Mesendoderm (in vitro differentiated cells): ENCODE results near the gene AUH.
"Not testable (repeated sequence)": the region's sequence is repeated elsewhere in the genome, so short reads cannot be mapped to it uniquely, and the experiment has no call there.

ENCODE experiments used
- DNase-seq: peaks from one replicate; pipeline ENCODE4 v3.0.0; 2013
- H2AK5ac ChIP-seq: 2 replicates; pipeline ENCODE4 v1.6.1; 2013; ENCODE audit warnings: low read length, inconsistent platforms
- H2BK120ac ChIP-seq: 2 replicates; pipeline ENCODE4 v1.6.1; 2013; ENCODE audit warnings: low read depth, mild to moderate bottlenecking, low read length, moderate library complexity, mixed read lengths
- H2BK15ac ChIP-seq: replicated peaks from 2 replicates; pipeline ENCODE4 v1.6.1; 2013; ENCODE audit warnings: low read depth, mild to moderate bottlenecking, moderate library complexity
- H2BK5ac ChIP-seq: 2 replicates; pipeline ENCODE4 v1.6.1; 2013; ENCODE audit warnings: low read length, inconsistent platforms
- H3K18ac ChIP-seq: 2 replicates; pipeline ENCODE4 v1.6.1; 2013; ENCODE audit warnings: mild to moderate bottlenecking, low read length, mixed read lengths
- H3K23ac ChIP-seq: one replicate; pipeline ENCODE4 v1.6.1; 2013; ENCODE audit warnings: low read length
- H3K27ac ChIP-seq: 2 replicates; pipeline ENCODE4 v1.5.1; 2013; ENCODE audit warnings: low read depth, mild to moderate bottlenecking, inconsistent platforms, low read length, moderate library complexity
- H3K27me3 ChIP-seq: 2 replicates; pipeline ENCODE4 v1.6.1; 2013; ENCODE audit warnings: low read length, control low read depth, mild to moderate bottlenecking, inconsistent platforms; ENCODE audit not compliant: insufficient read depth, poor library complexity
- H3K36me3 ChIP-seq: 2 replicates; pipeline ENCODE4 v1.6.1; 2013; ENCODE audit warnings: low read length, inconsistent platforms; ENCODE audit not compliant: control insufficient read depth, insufficient read depth
- H3K4ac ChIP-seq: one replicate; pipeline ENCODE4 v1.6.1; 2013; ENCODE audit warnings: low read depth, mild to moderate bottlenecking, low read length, moderate library complexity
- H3K4me1 ChIP-seq: 2 replicates; pipeline ENCODE4 v1.6.1; 2013; ENCODE audit warnings: low read depth, low read length, inconsistent platforms; ENCODE audit not compliant: control insufficient read depth
- H3K4me2 ChIP-seq: 2 replicates; pipeline ENCODE4 v1.6.1; 2013; ENCODE audit warnings: low read length
- H3K4me3 ChIP-seq: 2 replicates; pipeline ENCODE4 v1.5.1; 2013; ENCODE audit warnings: mild to moderate bottlenecking, low read length
- H3K56ac ChIP-seq: one replicate; pipeline ENCODE4 v1.6.1; 2013; ENCODE audit warnings: low read length
- H3K79me1 ChIP-seq: 2 replicates; pipeline ENCODE4 v1.6.1; 2013; ENCODE audit warnings: low read length, inconsistent platforms
- H3K79me2 ChIP-seq: 2 replicates; pipeline ENCODE4 v1.6.1; 2013; ENCODE audit warnings: mild to moderate bottlenecking, low read length; ENCODE audit not compliant: control insufficient read depth, insufficient read depth
- H3K9ac ChIP-seq: 2 replicates; pipeline ENCODE4 v1.6.1; 2013; ENCODE audit warnings: low read length, inconsistent platforms
- H4K5ac ChIP-seq: one replicate; pipeline ENCODE4 v1.6.1; 2013; ENCODE audit warnings: low read length
- H4K8ac ChIP-seq: one replicate; pipeline ENCODE4 v1.6.1; 2013; ENCODE audit warnings: low read depth, mild to moderate bottlenecking, control low read depth, low read length, moderate library complexity
- WGBS: extraction: QIAGEN DNeasy Blood & Tissue Kit; methylation state at CpG from one replicate; pipeline ENCODE4 v1.1.7; 2013; ENCODE audit warnings: low lambda C conversion rate, missing lambda C conversion rate; ENCODE audit not compliant: insufficient coverage; ENCODE audit errors: extremely low coverage; 5-methylcytosine and 5-hydroxymethylcytosine counted together

AUH gene

DNA sequence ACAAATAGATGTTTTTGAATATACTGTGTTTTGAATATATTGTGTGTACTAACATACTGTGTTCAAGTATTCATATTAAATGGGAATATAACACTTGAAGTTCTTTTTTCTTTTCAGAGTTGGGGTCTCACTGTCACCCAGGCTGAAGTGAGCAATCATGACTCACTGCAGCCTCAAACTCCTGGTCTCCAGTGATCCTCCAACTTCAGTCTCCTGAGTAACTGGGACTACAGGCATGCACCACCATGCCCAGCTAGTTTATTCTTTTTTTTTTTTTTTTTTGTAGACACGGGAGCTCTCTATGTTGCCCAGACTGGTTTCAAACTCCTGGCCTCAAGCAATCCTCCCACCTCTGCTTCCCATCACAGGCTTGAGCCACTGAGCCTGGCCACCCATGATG is 23.2 kb upstream of the AUH start:
- no peak overlapping the region for H2BK5ac ChIP-seq
- H3K23ac ChIP-seq: no peak overlapping the region
- no peak overlapping the region for H2AK5ac ChIP-seq
- WGBS: no CpG with 5 or more reads among the region's 1 CpG
- no peaks in the 10 kb centered on the region for H3K4me1 ChIP-seq
- no peak overlapping the region for H3K18ac ChIP-seq
- no peaks in the 10 kb centered on the region for H3K79me1 ChIP-seq
- H4K8ac ChIP-seq: no peak overlapping the region
- H3K36me3 ChIP-seq: no peaks in the 10 kb centered on the region
- no peak overlapping the region for H3K27ac ChIP-seq
- no peak overlapping the region for H4K5ac ChIP-seq
- H3K4me3 ChIP-seq: no peak overlapping the region
- no peak overlapping the region for H2BK15ac ChIP-seq
- H3K4ac ChIP-seq: no peak overlapping the region
- no peak overlapping the region for H3K9ac ChIP-seq
- H3K79me2 ChIP-seq: no peaks in the 10 kb centered on the region
- DNase-seq: no peak
- H2BK120ac ChIP-seq: no peak overlapping the region
- no peak overlapping the region for H3K4me2 ChIP-seq
- H3K27me3 ChIP-seq: no peaks in the 10 kb centered on the region
- no peak overlapping the region for H3K56ac ChIP-seq

- no peaks in the 10 kb centered on the region for H3K36me3 ChIP-seq
- H2BK5ac ChIP-seq: no peak overlapping the region
- H2BK15ac ChIP-seq: no peak overlapping the region
- H3K4me1 ChIP-seq: no peaks in the 10 kb centered on the region
- H2BK120ac ChIP-seq: no peak overlapping the region
- no peak overlapping the region for H3K4me3 ChIP-seq
- H2AK5ac ChIP-seq: no peak overlapping the region
- H3K9ac ChIP-seq: no peak overlapping the region
- no peak overlapping the region for H4K8ac ChIP-seq
- H3K27ac ChIP-seq: no peak overlapping the region
- no peak overlapping the region for H4K5ac ChIP-seq
- no peak for DNase-seq
- no peak overlapping the region for H3K23ac ChIP-seq
- H3K79me2 ChIP-seq: no peaks in the 10 kb centered on the region
- no peak overlapping the region for H3K18ac ChIP-seq
- H3K79me1 ChIP-seq: no peaks in the 10 kb centered on the region
- no peaks in the 10 kb centered on the region for H3K27me3 ChIP-seq
- no peak overlapping the region for H3K4me2 ChIP-seq
- no peak overlapping the region for H3K4ac ChIP-seq
- no peak overlapping the region for H3K56ac ChIP-seq
Measured at GRCh38 chr9:91383577-91383976, 21.9 kb upstream of the AUH start.

- WGBS: no CpG with 5 or more reads among the region's 4 CpGs
- no peak for DNase-seq
Measured at GRCh38 chr9:91382298-91382697, 20.6 kb upstream of the AUH start.

GRCh38 chr9:91379426-91379825 is 17.7 kb upstream of the AUH start:
- H3K56ac ChIP-seq: no peak overlapping the region
- H2AK5ac ChIP-seq: no peak overlapping the region
- H3K18ac ChIP-seq: no peak overlapping the region
- H3K9ac ChIP-seq: no peak overlapping the region
- H4K8ac ChIP-seq: no peak overlapping the region
- H3K79me2 ChIP-seq: no peaks in the 10 kb centered on the region
- H3K4ac ChIP-seq: no peak overlapping the region
- H3K4me3 ChIP-seq: no peak overlapping the region
- no peak overlapping the region for H2BK5ac ChIP-seq
- no peak overlapping the region for H4K5ac ChIP-seq
- H3K27ac ChIP-seq: no peak overlapping the region
- H3K4me2 ChIP-seq: no peak overlapping the region
- no peak for DNase-seq
- H3K27me3 ChIP-seq: no peaks in the 10 kb centered on the region
- no peaks in the 10 kb centered on the region for H3K4me1 ChIP-seq
- no peak overlapping the region for H3K23ac ChIP-seq
- H3K79me1 ChIP-seq: no peaks in the 10 kb centered on the region
- no peaks in the 10 kb centered on the region for H3K36me3 ChIP-seq
- no peak overlapping the region for H2BK15ac ChIP-seq
- H2BK120ac ChIP-seq: no peak overlapping the region
- WGBS: no CpG with 5 or more reads among the region's 3 CpGs

More at GRCh38 chr9:91382298-91382697, 20.6 kb upstream of the AUH start:
- H4K8ac ChIP-seq: no peak overlapping the region
- no peak overlapping the region for H2BK5ac ChIP-seq
- H3K4me2 ChIP-seq: no peak overlapping the region
- no peak overlapping the region for H4K5ac ChIP-seq
- no peaks in the 10 kb centered on the region for H3K27me3 ChIP-seq
- no peaks in the 10 kb centered on the region for H3K79me2 ChIP-seq
- no peak overlapping the region for H3K9ac ChIP-seq
- H3K56ac ChIP-seq: no peak overlapping the region
- H3K18ac ChIP-seq: no peak overlapping the region
- H2BK15ac ChIP-seq: no peak overlapping the region
- no peak overlapping the region for H3K23ac ChIP-seq
- no peak overlapping the region for H2AK5ac ChIP-seq
- no peaks in the 10 kb centered on the region for H3K79me1 ChIP-seq
- H2BK120ac ChIP-seq: no peak overlapping the region
- no peak overlapping the region for H3K4ac ChIP-seq
- no peaks in the 10 kb centered on the region for H3K36me3 ChIP-seq
- no peak overlapping the region for H3K4me3 ChIP-seq
- H3K27ac ChIP-seq: no peak overlapping the region
- no peaks in the 10 kb centered on the region for H3K4me1 ChIP-seq

GRCh38 chr9:91378695-91379127 is 17.0 kb upstream of the AUH start:
- no peaks in the 10 kb centered on the region for H3K36me3 ChIP-seq
- H3K79me1 ChIP-seq: no peaks in the 10 kb centered on the region
- no peak overlapping the region for H3K18ac ChIP-seq
- H3K56ac ChIP-seq: no peak overlapping the region
- no peak overlapping the region for H3K23ac ChIP-seq
- H2BK15ac ChIP-seq: no peak overlapping the region
- no peak overlapping the region for H2AK5ac ChIP-seq
- H3K9ac ChIP-seq: no peak overlapping the region
- WGBS: no CpG with 5 or more reads among the region's 2 CpGs
- no peak overlapping the region for H3K4me3 ChIP-seq
- H2BK120ac ChIP-seq: no peak overlapping the region
- DNase-seq: peak; percentile 35
- H2BK5ac ChIP-seq: no peak overlapping the region
- H3K27ac ChIP-seq: no peak overlapping the region
- H4K5ac ChIP-seq: no peak overlapping the region
- H3K27me3 ChIP-seq: no peaks in the 10 kb centered on the region
- H3K4ac ChIP-seq: no peak overlapping the region
- no peak overlapping the region for H4K8ac ChIP-seq
- no peaks in the 10 kb centered on the region for H3K4me1 ChIP-seq
- no peak overlapping the region for H3K4me2 ChIP-seq
- no peaks in the 10 kb centered on the region for H3K79me2 ChIP-seq

DNA sequence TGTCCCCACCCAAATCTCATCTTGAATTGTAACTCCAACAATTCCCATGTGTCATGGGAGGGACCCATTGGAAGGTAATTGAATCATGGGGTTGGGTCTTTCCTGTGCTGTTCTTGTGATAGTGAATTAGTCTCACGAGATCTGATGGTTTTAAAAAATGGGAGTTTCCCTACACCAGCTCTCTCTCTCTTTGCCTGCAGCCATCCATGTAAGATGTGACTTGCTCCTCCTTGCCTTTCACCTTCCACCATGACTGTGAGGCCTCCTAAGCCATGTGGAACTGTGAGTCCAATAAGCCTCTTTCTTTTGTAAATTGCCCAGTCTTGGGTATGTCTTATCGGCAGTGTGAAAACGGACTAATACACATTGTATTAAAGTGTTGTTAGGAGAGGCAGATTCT is 16.3 kb upstream of the AUH start:
- not testable (repeated sequence) for H4K5ac ChIP-seq, H3K27me3 ChIP-seq, H3K36me3 ChIP-seq, H2AK5ac ChIP-seq, H3K56ac ChIP-seq, H2BK15ac ChIP-seq, H3K4me3 ChIP-seq, DNase-seq, H3K4ac ChIP-seq, H3K23ac ChIP-seq, H2BK5ac ChIP-seq, H3K79me1 ChIP-seq, H2BK120ac ChIP-seq, H3K79me2 ChIP-seq, H3K4me2 ChIP-seq, H3K18ac ChIP-seq, H3K27ac ChIP-seq, H3K4me1 ChIP-seq, H3K9ac ChIP-seq, H4K8ac ChIP-seq
- no CpG with 5 or more reads among the region's 3 CpGs for WGBS
